Upper lobe of left lung (tissue), 4 donors: ENCODE results near the gene KCNG2.

ENCODE experiments used
- CTCF ChIP-seq, 6 experiments: fragments of 450-650 bp in 4 of 6; fragments of 200-600 bp in 2 of 6; sonication (generic) in 2 of 6; IDR thresholded peaks; one replicate each; pipeline ENCODE4 v1.5.1; 2016 to 2019; ENCODE audit warnings: antibody characterized with exemption in 6 of 6
- EP300 ChIP-seq, 4 donors: sonication (generic); formaldehyde crosslinking; IDR thresholded peaks; one replicate each; pipeline ENCODE4 v1.5.1; 2017; ENCODE audit warnings: antibody characterized with exemption in 4 of 4, control low read depth in 2 of 4

- TF ChIP-seq CTCF (IDR thresholded peaks at IDR 0.05) (no peak), EP300 (IDR thresholded peaks at IDR 0.05) (no peak)
Observed at GRCh38 chr18:79795446-79795845, 2.3 kb upstream of the KCNG2 start.
